ENCODE results near the gene MTCL1.

MTCL1 gene

DNA sequence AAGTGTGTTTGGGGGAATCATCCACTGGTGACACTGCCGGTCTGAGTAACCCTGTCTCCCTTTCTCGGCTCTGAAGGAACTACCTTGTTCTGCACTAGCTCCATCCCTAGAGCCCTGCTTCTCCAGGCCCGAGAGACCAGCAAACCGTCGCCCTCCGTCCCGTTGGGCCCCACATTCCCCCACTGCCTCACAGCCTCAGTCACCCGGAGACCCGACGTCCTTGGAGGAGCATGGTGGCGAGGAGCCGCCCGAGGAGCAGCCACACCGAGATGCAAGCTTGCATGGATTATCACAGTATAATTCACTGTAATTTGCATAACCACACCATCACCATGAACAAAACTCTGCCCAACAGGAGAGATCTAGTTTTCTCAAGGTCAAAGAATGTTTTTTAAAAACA is 126.2 kb downstream of the MTCL1 start:
- Histone ChIP-seq H3K36me3 (ENCODE audit: control insufficient read depth in 2 of 2, insufficient read depth in 2 of 2, low read length in 2 of 2) (peaks cover 6 to 7% of the 10 kb centered on the region in 2 donors), H3K27ac (ENCODE audit: low read length) (no peak overlapping the region), H3K9me3 (ENCODE audit: control insufficient read depth in 2 of 2, low read length in 2 of 2) (no peaks in the 10 kb centered on the region), H3K4me3 (ENCODE audit: low read length in 2 of 2) (no peak overlapping the region), H3K27me3 (ENCODE audit: control insufficient read depth in 1 of 2, insufficient read depth in 2 of 2, low read length in 2 of 2) (no peaks in the 10 kb centered on the region), H3K9ac (ENCODE audit: low read length in 2 of 2) (no peak overlapping the region), H3K4me1 (ENCODE audit: control insufficient read depth, insufficient read depth, low read length) (peaks cover 55% of the 10 kb centered on the region)

DNA sequence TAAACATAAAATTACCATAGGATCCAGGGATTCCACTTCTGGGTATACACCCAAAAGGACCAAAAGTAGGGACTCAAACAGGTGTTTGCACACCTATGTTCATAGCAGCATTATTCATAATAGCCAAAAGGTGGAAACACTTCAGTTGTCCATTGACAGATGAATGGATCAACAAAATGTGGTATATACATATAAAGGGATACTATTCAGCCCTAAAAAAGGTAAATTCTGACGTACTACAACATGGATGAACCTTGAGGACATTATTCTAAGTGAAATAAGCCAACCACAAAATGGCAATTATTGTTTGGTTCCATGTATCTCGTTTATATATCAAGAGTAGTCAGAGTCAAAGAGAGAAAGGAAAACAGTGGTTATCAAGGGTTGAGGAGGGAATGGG is 128.1 kb downstream of the MTCL1 start:
- H3K4me1 ChIP-seq (ENCODE audit: control insufficient read depth, insufficient read depth, low read length), result peaks cover 44% of the 10 kb centered on the region
- H3K27me3 ChIP-seq (ENCODE audit: control insufficient read depth in 1 of 2, insufficient read depth in 2 of 2, low read length in 2 of 2), result no peaks in the 10 kb centered on the region
- peaks cover 2 to 4% of the 10 kb centered on the region in 2 donors for H3K36me3 ChIP-seq (ENCODE audit: control insufficient read depth in 2 of 2, insufficient read depth in 2 of 2, low read length in 2 of 2)
- H3K4me3 ChIP-seq (ENCODE audit: low read length in 2 of 2), result no peak overlapping the region
- H3K27ac ChIP-seq (ENCODE audit: low read length), result no peak overlapping the region
- H3K9ac ChIP-seq (ENCODE audit: low read length in 2 of 2), result no peak overlapping the region
- H3K9me3 ChIP-seq (ENCODE audit: control insufficient read depth in 2 of 2, low read length in 2 of 2), result no peaks in the 10 kb centered on the region

DNA sequence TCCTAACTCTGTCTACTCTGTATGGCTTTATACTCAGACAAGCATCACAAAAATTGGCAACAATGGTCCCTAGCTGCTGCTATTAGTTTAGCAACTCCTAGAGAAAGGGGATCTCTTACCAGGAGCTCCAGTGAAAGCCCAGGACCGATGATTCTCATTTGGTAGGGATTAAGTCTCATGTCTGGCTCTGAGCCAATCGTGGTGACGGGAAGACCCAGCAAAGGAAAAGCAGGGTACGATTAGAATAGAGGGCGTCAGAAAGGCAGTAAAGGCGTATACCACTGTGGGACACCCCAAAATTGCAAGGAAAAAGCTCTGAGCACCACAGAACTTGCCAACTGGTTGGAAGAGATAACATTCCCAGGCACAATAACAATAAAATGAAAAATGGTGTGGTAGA is 129.5 kb downstream of the MTCL1 start:
- Histone ChIP-seq H3K9me3 (ENCODE audit: control insufficient read depth in 2 of 2, low read length in 2 of 2) (no peaks in the 10 kb centered on the region), H3K36me3 (ENCODE audit: control insufficient read depth in 2 of 2, insufficient read depth in 2 of 2, low read length in 2 of 2) (peaks cover 2 to 4% of the 10 kb centered on the region in 2 donors), H3K27ac (ENCODE audit: low read length) (peak overlapping the region; percentile 49), H3K4me1 (ENCODE audit: control insufficient read depth, insufficient read depth, low read length) (peaks cover 39% of the 10 kb centered on the region), H3K4me3 (ENCODE audit: low read length in 2 of 2) (peak overlapping the region in 1 of 2 donors; percentile 35), H3K27me3 (ENCODE audit: control insufficient read depth in 1 of 2, insufficient read depth in 2 of 2, low read length in 2 of 2) (no peaks in the 10 kb centered on the region), H3K9ac (ENCODE audit: low read length in 2 of 2) (peak overlapping the region in 1 of 2 donors; percentile 29)

DNA sequence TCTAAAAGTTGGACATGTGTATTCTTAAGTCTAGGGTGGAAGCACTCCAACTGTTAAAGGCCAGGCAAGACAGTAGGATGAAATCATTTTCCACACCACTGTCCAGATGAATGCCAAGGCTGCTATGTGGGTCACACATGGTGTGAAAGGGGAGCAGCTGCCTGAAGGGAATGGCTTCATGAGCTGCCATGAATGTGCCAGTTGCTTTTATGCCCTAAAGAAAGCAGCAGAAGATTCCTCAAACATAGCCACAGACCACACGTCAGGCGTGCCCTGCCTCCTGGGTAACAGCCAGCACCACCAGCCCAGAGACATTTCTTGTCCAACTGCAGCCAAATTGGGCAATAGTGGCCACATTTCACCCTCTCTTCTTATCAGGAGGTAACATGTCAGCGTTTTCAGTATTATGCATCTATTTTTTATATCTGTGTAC is 130.2 kb downstream of the MTCL1 start:
- H3K9ac ChIP-seq (ENCODE audit: low read length in 2 of 2), result peak overlapping the region in 1 of 2 donors; percentile 29
- no peaks in the 10 kb centered on the region for H3K9me3 ChIP-seq (ENCODE audit: control insufficient read depth in 2 of 2, low read length in 2 of 2)
- peaks cover 2 to 4% of the 10 kb centered on the region in 2 donors for H3K36me3 ChIP-seq (ENCODE audit: control insufficient read depth in 2 of 2, insufficient read depth in 2 of 2, low read length in 2 of 2)
- H3K4me3 ChIP-seq (ENCODE audit: low read length in 2 of 2), result peak overlapping the region in 1 of 2 donors; percentile 35
- peak overlapping the region; percentile 49 for H3K27ac ChIP-seq (ENCODE audit: low read length)
- H3K4me1 ChIP-seq (ENCODE audit: control insufficient read depth, insufficient read depth, low read length), result peaks cover 34% of the 10 kb centered on the region
- no peaks in the 10 kb centered on the region for H3K27me3 ChIP-seq (ENCODE audit: control insufficient read depth in 1 of 2, insufficient read depth in 2 of 2, low read length in 2 of 2)

DNA sequence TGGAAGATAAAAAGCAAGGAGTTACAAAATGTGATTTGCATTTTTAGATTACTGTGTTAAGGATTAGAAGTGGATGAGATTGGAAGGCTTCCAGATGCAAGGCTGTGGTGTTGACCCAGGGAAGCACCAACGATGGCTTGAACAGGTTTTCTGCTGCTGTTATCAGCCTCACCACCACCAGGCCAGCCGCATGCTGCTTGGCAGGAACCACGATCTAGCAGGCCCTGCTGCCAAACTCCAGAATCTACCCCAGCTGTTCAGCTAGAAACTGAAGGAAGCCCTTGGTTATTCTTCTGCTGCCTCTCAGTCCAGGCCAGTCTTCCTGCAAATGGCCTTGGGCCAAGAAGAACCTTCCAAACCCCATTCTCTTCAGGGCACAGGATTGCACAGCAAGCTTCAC is 133.9 kb downstream of the MTCL1 start:
- no peak overlapping the region for H3K27ac ChIP-seq (ENCODE audit: low read length)
- no peak overlapping the region for H3K9ac ChIP-seq (ENCODE audit: low read length in 2 of 2)
- no peaks in the 10 kb centered on the region for H3K36me3 ChIP-seq (ENCODE audit: control insufficient read depth in 2 of 2, insufficient read depth in 2 of 2, low read length in 2 of 2)
- H3K4me3 ChIP-seq (ENCODE audit: low read length in 2 of 2), result no peak overlapping the region
- H3K9me3 ChIP-seq (ENCODE audit: control insufficient read depth in 2 of 2, low read length in 2 of 2), result peaks cover 2% of the 10 kb centered on the region in 2 donors
- peaks cover 23% of the 10 kb centered on the region for H3K4me1 ChIP-seq (ENCODE audit: control insufficient read depth, insufficient read depth, low read length)
- no peaks in the 10 kb centered on the region for H3K27me3 ChIP-seq (ENCODE audit: control insufficient read depth in 1 of 2, insufficient read depth in 2 of 2, low read length in 2 of 2)

DNA sequence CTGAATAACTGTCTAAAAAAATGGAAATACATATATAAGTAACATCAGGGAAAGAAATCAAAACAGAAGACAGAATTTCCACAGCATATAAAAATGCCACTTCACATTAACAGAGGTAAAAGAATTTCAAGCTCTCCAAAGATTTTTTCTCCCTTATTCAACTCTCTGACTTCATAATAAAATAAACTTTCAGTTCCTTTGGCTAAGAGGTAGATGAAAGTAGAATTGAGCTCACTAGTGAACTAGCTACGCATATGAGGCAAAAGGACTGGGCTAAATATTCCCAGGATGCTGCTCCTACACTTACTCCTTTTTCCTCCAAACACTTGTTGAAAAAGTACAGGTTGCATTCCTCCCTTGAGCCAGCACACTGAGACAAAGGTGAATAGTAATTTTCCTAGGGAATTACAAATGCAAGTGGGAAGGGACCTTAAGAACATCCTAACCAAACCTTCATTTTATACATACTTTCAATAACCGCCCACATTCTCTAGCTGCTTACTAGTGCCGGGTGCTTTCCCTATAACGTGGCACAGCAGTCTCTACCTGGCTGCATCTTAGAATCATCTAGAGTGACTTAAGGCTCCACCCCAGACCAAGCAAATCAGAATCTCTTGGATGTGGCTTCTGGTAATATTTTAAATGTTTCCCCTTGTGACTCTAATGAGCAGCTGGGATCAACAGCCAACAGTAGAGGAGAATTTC is 136.6 kb downstream of the MTCL1 start:
- Histone ChIP-seq H3K27ac (ENCODE audit: low read length) (no peak overlapping the region), H3K27me3 (ENCODE audit: control insufficient read depth in 1 of 2, insufficient read depth in 2 of 2, low read length in 2 of 2) (no peaks in the 10 kb centered on the region), H3K4me3 (ENCODE audit: low read length in 2 of 2) (no peak overlapping the region), H3K9ac (ENCODE audit: low read length in 2 of 2) (no peak overlapping the region), H3K4me1 (ENCODE audit: control insufficient read depth, insufficient read depth, low read length) (peaks cover 4% of the 10 kb centered on the region), H3K9me3 (ENCODE audit: control insufficient read depth in 2 of 2, low read length in 2 of 2) (peaks cover 2% of the 10 kb centered on the region in 2 donors), H3K36me3 (ENCODE audit: control insufficient read depth in 2 of 2, insufficient read depth in 2 of 2, low read length in 2 of 2) (no peaks in the 10 kb centered on the region)

DNA sequence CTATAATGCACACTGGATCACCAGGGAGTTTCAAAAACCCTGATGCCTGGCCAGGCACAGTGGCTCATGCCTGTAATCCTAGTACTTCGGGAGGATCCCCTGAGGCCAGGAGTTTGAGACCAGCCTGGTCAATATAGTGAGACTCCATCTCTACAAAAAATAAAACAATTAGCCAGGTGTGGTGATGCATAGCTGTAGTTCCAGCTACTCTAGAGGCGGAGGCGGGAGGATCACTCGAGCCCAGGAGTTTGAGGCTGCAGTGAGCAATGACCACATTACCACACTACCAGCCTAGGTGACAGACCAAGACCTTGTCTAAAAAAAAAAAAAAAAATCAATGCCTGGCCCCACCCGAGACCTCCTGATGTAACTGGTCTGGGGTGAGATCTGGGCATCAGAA is 137.2 kb downstream of the MTCL1 start:
- Histone ChIP-seq H3K9me3 (ENCODE audit: control insufficient read depth in 2 of 2, low read length in 2 of 2) (peaks cover 2% of the 10 kb centered on the region in 2 donors), H3K4me1 (ENCODE audit: control insufficient read depth, insufficient read depth, low read length) (peaks cover 9% of the 10 kb centered on the region), H3K36me3 (ENCODE audit: control insufficient read depth in 2 of 2, insufficient read depth in 2 of 2, low read length in 2 of 2) (no peaks in the 10 kb centered on the region), H3K4me3 (ENCODE audit: low read length in 2 of 2) (no peak overlapping the region), H3K27me3 (ENCODE audit: control insufficient read depth in 1 of 2, insufficient read depth in 2 of 2, low read length in 2 of 2) (no peaks in the 10 kb centered on the region), H3K27ac (ENCODE audit: low read length) (no peak overlapping the region), H3K9ac (ENCODE audit: low read length in 2 of 2) (no peak overlapping the region)

DNA sequence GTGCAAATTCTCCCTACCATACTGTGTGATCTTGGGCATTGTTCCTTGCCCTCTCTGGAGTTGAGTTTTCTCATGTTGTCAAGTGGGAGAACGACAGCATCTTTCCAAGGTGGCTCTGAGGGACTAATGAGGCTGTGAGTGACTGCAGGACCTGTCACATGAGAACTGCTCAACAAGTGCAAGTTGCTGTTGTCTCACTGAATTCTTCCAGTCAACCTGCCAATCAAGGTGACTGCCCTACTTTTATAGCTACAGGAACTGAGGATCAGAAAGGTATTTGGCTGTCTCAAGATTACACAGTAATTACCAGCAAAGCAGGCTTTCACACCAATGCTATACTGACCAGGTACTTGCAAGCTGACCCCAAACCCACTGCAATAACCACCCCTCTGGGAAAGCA is 137.6 kb downstream of the MTCL1 start:
- Histone ChIP-seq H3K36me3 (ENCODE audit: control insufficient read depth in 2 of 2, insufficient read depth in 2 of 2, low read length in 2 of 2) (no peaks in the 10 kb centered on the region), H3K9me3 (ENCODE audit: control insufficient read depth in 2 of 2, low read length in 2 of 2) (peaks cover 2% of the 10 kb centered on the region in 2 donors), H3K4me3 (ENCODE audit: low read length in 2 of 2) (no peak overlapping the region), H3K27ac (ENCODE audit: low read length) (no peak overlapping the region), H3K27me3 (ENCODE audit: control insufficient read depth in 1 of 2, insufficient read depth in 2 of 2, low read length in 2 of 2) (no peaks in the 10 kb centered on the region), H3K4me1 (ENCODE audit: control insufficient read depth, insufficient read depth, low read length) (peaks cover 14% of the 10 kb centered on the region), H3K9ac (ENCODE audit: low read length in 2 of 2) (no peak overlapping the region)

DNA sequence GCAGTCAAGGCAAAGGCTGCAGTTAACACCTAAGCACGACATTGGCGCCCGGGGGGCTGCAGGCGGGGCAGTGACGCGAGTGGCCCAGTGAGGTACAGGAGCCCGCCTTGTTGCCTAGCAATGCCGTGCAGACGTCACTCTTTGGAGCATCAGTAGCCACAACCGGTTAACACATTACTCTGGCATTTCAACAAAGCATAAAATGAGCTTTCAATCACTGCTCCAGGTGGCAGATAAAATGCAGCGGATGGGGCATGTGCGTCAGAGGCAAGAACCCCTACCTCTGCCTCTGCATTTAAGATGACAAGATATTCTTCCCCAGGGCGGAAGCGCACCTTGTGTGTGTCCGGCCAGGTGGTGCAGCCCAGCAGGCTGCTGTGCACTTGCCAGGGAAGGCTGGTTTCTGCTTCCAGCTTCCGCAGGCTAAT is 139.4 kb downstream of the MTCL1 start:
- Histone ChIP-seq H3K9me3 (ENCODE audit: control insufficient read depth in 2 of 2, low read length in 2 of 2) (peaks cover 2% of the 10 kb centered on the region in 2 donors), H3K9ac (ENCODE audit: low read length in 2 of 2) (no peak overlapping the region)

DNA sequence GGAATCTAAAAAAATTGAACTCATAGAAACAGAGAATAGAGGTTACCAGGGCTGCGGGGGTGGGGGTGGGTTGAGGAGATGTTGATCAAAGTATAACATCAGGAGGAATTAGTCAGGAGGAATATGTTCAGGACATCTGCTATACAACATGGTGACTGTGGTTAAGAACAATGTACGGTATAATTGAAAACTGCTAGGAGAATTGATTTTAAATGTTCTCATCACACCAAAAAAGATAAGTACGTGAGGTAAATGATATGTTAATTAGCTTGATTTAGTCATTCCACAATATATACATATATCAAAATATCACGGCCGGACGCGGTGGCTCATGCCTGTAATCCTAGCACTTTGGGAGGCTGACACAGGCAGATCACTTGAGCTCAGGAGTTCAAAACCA is 140.2 kb downstream of the MTCL1 start:
- no peaks in the 10 kb centered on the region for H3K36me3 ChIP-seq (ENCODE audit: control insufficient read depth in 2 of 2, insufficient read depth in 2 of 2, low read length in 2 of 2)
- peaks cover 18% of the 10 kb centered on the region for H3K4me1 ChIP-seq (ENCODE audit: control insufficient read depth, insufficient read depth, low read length)
- peaks cover 2% of the 10 kb centered on the region in 2 donors for H3K9me3 ChIP-seq (ENCODE audit: control insufficient read depth in 2 of 2, low read length in 2 of 2)
- no peak overlapping the region for H3K9ac ChIP-seq (ENCODE audit: low read length in 2 of 2)
- H3K27me3 ChIP-seq (ENCODE audit: control insufficient read depth in 1 of 2, insufficient read depth in 2 of 2, low read length in 2 of 2), result no peaks in the 10 kb centered on the region
- no peak overlapping the region for H3K4me3 ChIP-seq (ENCODE audit: low read length in 2 of 2)
- no peak overlapping the region for H3K27ac ChIP-seq (ENCODE audit: low read length)

More for the DNA sequence above, 139.4 kb downstream of the MTCL1 start:
- Histone ChIP-seq H3K27me3 (ENCODE audit: control insufficient read depth in 1 of 2, insufficient read depth in 2 of 2, low read length in 2 of 2) (no peaks in the 10 kb centered on the region), H3K4me3 (ENCODE audit: low read length in 2 of 2) (no peak overlapping the region), H3K36me3 (ENCODE audit: control insufficient read depth in 2 of 2, insufficient read depth in 2 of 2, low read length in 2 of 2) (no peaks in the 10 kb centered on the region), H3K4me1 (ENCODE audit: control insufficient read depth, insufficient read depth, low read length) (peaks cover 18% of the 10 kb centered on the region), H3K27ac (ENCODE audit: low read length) (no peak overlapping the region)

DNA sequence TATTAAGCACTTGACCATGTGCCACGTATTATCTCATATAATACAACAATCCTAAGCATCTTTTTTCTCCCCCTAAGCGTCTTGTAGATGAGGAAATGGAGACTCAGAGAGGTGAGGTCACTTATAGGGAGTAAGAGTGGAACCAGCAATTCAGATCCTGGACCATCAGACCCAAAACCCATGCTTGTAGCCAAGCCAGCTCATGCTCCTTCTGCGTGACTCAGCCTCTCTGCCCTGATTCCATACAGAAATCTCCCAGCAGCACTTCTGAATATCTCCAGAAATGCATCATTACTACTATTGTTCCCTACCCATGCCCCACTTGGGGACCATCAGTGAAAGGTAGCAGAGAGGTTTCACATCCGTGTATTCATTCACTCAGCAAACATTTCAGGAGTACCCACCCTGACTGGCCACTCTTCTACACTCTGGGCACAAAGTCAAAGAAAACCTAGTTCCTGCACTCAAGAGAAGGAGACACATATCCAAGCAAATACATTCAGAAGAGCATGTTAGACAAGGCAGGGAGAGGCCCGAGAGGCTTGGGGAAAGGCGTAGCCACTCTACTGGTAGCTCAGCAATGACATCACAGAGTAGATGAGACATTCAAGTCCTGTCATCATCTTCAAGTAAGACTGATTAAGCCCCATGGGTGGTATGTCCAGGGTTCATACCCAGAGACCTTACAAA is 141.9 kb downstream of the MTCL1 start:
- Histone ChIP-seq H3K27me3 (ENCODE audit: control insufficient read depth in 1 of 2, insufficient read depth in 2 of 2, low read length in 2 of 2) (no peaks in the 10 kb centered on the region), H3K9ac (ENCODE audit: low read length in 2 of 2) (no peak overlapping the region), H3K4me3 (ENCODE audit: low read length in 2 of 2) (no peak overlapping the region), H3K4me1 (ENCODE audit: control insufficient read depth, insufficient read depth, low read length) (peaks cover 18% of the 10 kb centered on the region), H3K9me3 (ENCODE audit: control insufficient read depth in 2 of 2, low read length in 2 of 2) (no peaks in the 10 kb centered on the region), H3K36me3 (ENCODE audit: control insufficient read depth in 2 of 2, insufficient read depth in 2 of 2, low read length in 2 of 2) (no peaks in the 10 kb centered on the region), H3K27ac (ENCODE audit: low read length) (peak overlapping the region; percentile 11)
